Stimulated activated CD4-positive, alpha-beta T cell treated with anti-CD3 and anti-CD28 coated beads, TNF-alpha, amount 100 ng/mL, for 24 hours (primary cell): ENCODE results near the gene RHOBTB1.

Experiments
- DNase-seq, 3 experiments: peaks; one replicate each; pipeline ENCODE4 v3.0.0-alpha.2; 2020; ENCODE audit warnings: low read depth in 3 of 3

The RHOBTB1 gene

GRCh38 chr10:60942134-60942787 lies 1.7 kb downstream of the RHOBTB1 start:
- DNase-seq, result no peak

DNA sequence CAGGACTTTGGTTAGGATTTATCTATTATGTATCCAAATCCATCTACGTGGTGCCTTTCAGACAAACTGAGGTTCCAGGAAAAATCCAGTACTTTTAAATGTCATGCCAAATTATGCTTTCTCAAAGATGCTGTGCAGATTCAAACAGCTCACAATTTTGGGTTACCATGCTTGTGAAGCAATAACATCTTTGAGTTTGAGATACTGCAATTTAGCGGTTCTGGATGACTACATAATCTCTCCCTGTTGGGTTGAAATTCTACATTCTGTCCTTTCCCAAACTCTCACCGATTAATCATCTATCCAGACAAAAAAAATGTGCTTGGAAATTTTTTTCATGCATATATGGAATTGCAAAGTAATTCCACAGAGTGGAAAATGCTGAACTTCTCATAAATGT lies 3.5 kb downstream of the RHOBTB1 start:
- DNase-seq, result no peak

GRCh38 chr10:60937784-60938654 lies 6.0 kb downstream of the RHOBTB1 start:
- DNase-seq, result no peak

- DNase-seq, result no peak
Observed at GRCh38 chr10:60937022-60937421, 7.0 kb downstream of the RHOBTB1 start.

GRCh38 chr10:60934215-60935175 lies 9.5 kb downstream of the RHOBTB1 start:
- DNase-seq, result no peak

DNA sequence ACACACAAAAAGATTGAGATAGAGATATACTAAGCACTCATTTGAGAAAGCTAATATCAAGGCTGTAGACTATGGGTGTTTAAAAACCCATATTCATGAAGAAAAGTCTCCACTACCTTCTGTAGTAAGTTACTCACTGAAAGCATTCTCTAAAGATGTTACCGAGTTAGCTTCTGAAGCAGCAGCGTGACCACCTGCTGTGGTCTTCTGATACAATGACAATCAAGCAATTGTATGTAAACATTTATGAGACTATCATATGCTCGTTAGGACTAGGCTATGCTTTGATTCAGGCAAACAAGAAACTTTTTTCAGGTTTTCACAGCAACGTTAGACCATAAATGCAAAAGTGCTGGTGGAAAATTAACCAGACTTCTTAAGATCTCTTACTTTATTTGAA lies 11.2 kb downstream of the RHOBTB1 start:
- no peak for DNase-seq

DNA sequence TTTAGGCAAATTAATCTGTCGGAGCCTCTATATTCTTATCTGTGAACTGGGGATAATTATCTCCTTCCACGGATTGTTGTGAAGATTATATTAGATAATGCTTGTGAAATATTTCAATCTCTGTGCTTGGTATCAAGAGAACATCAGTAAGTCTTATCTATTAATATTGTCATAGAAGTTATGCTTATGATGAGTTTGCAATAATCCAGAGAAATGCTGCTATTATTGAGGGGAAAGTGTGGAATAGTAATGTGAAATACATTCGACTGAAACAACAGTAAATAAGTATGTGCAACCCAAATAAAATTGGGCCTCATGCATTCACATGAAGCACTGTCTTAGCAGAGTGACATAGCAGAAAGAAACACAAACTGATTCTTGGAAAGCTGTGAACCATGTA lies 13.7 kb downstream of the RHOBTB1 start:
- no peak for DNase-seq

GRCh38 chr10:60921633-60922032 lies 22.4 kb downstream of the RHOBTB1 start:
- no peak for DNase-seq

- DNase-seq, result no peak
Observed at GRCh38 chr10:60920479-60920878, 23.5 kb downstream of the RHOBTB1 start.

DNA sequence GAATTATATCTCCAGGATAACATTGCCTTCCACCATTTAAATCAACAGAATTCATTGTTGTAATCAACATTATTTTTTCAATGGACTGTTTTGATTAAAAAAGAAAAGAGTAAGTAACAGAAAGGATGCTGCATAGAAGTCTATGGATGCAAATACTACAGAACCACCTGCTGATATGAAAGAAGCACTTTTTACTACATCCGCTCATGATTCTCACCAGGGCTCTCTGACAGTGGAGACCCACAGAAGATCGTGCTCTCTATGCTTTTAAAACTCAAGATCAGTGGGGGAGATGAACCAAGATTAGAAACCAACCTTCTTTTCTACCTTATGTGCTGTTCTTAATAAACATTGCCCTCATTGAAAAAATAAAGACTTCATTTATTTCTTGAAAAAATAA lies 24.4 kb downstream of the RHOBTB1 start:
- no peak for DNase-seq

- no peak for DNase-seq
Observed at GRCh38 chr10:60917331-60918280, 26.4 kb downstream of the RHOBTB1 start.

GRCh38 chr10:60916025-60916424 lies 28.0 kb downstream of the RHOBTB1 start:
- no peak for DNase-seq

DNA sequence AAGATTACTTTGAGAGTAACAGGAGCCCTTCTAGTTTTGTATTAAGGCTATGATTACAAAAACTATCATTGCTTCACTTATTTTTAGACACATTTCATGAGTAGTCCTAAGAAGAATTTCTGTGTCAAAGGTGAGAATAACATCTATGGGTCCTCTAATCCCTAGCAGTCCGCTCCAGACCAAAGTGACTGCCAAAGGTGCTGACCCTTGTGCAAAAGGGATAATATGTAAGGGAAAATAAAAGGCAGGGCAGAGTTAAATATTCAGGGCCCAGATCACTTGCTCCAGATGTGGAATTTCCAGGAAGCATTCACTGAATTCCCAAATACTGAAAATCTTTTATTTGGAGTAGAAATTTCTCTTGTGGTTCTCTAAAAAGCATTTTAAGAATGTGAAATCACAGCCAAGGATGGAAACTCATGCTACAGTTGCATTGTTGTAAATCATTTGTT lies 29.3 kb downstream of the RHOBTB1 start:
- no peak for DNase-seq

DNA sequence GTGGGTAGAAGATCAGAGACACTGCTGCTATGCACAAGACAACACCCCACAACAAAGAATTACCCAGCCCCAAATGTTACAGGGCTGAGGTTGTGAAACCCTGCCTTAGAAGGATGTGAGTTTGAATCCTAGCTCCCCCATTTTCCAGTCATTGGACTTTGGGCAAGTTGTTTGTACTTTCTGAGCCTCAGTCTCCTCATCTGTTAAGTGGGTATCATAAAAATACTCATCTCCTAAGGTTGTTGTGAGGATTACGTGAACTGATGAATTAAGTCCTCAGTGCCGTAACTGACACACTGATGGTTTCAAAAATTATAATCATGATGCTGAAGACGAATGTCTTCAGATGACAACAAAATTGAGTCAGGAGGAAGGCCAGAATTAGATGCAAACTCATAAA lies 30.3 kb downstream of the RHOBTB1 start:
- DNase-seq, result no peak

DNA sequence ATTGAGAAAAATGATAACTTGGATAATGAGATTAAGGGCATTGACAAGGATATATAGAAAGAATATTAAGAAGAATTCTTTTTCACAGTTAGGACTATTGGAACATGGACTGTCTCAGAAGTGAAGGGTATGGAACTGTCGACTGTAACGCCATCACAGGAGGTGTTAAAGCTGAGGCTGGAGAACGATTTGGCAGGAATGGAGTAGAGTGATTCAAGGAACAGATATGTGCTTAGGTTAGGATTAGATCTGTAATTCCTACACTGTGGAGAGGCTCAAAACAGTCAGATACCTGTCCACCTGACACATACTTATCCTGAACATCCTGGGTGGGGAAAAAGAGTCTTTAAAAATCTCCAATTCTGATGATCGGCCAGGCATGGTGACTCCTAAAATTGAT lies 30.9 kb downstream of the RHOBTB1 start:
- DNase-seq, result no peak

DNA sequence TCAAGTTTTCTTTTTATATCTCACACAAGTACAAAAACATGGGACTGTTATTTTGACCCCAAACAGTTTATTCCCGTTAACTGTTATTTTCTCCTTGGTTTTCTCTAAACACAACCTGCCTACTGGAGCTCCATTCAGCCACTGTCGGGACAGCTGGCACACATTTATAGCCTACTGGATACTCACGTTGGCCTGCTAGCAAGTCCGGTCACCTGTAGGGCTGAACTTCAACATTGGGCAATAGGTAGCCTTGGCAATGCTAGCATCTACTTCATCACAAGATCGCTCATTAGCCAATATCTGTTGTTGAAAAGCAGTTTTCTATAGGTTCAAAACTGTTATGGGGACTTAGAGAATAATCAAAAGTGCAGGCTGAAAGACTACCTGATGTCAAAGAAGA lies 32.3 kb downstream of the RHOBTB1 start:
- no peak for DNase-seq

- no peak for DNase-seq
Observed at GRCh38 chr10:60911216-60911615, 32.8 kb downstream of the RHOBTB1 start.

- DNase-seq, result no peak
Observed at GRCh38 chr10:60910543-60910942, 33.4 kb downstream of the RHOBTB1 start.

DNA sequence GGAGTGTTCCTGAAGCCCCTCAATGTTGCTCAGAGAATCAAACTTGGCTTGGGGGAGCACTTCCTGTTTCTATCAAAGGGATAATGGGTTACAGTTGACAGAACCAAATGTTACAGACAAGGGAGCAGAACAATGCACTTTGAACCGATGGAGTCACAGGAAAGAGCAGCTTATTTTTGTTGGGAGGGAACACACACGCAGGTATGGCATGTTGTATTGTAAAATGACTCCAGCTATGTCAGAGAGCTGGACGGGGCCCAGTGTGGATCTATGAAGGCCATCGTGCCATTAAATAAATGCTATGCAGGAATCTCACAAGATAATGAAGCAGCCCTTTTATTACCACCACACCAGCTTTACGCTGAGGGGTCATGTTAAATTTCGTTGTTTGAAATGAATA lies 35.1 kb downstream of the RHOBTB1 start:
- DNase-seq, result no peak

DNA sequence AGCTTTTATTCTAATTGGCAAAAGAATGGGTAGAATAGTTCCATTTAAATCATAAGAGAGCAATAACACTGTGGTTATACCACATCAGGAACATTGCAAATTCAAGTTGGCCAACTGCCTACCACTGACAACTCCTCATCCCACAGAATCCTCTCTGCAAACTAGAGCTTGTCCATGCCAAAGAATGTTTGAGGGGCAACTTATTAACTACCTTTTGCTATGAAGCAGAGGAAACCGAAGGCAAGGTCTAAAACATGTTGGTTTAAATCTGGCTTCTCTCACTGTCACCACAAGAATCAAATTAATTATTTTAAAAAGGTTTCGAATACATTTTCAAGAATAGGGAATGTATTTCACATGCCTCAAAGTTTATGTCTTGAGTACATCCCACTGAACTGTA lies 36.0 kb downstream of the RHOBTB1 start:
- DNase-seq, result no peak

DNA sequence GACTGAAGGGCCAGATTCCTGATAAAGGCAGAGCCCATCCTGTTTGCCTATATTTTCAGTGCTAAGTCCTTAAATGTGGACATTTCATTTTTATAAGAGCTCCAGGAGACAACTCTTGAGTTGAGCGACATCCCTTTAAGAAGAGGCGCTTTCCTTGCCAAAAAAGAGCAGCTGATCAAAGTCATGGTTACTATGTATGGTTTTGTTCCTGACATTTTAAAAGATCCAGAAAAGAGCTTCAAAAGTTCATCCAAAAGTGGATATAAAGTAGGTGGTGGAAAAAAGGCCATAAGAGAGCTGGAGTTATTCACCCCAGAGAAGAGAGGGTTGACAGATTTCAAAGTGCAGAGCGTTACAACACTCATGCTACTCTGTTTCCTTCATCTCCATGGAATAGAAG lies 36.7 kb downstream of the RHOBTB1 start:
- no peak for DNase-seq
